ENCODE measurements around the gene CHMP6. TPM values are rescaled to one million over a fixed set of nuclear protein-coding genes. Genes with fewer than 3 reads are reported as not detected.

Gene CHMP6
- total RNA-seq, 2 donors from 2014 or later, result 23.7 to 25.9 TPM

DNA sequence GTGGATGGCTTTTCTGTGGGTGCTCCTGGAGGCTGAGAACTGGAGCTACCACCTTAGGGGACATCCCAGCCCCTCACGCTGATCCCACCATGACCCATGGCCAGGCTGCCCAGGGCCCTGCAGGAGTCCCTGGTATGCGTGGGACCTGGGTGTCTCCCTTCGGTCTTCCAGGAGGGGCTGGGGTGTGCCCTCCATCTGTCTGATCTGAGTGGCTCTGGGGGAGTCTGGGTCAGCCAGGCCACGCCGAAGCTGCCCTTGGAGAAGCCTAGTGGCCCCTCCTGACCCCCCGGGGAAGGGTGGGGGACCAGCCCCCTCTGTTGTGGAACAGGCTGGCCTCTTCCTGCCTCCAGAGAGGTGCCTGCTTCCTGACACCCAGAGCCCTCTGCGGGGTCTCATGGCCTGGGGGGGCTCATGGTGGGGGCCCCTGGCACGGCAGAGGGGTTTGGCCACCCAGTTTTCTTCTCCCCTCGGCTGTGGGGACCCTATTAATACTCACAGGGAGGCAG, 54.0 kb downstream of the CHMP6 start:
- intact Hi-C loops (cut with DNase I), result loop anchor here in 1 of 2 donors (10.0 kb wide), 1 partner anchor 49 kb away; no protein-coding TSS in a partner anchor
- no peak for DNase-seq (ENCODE audit: low spot score)

DNA sequence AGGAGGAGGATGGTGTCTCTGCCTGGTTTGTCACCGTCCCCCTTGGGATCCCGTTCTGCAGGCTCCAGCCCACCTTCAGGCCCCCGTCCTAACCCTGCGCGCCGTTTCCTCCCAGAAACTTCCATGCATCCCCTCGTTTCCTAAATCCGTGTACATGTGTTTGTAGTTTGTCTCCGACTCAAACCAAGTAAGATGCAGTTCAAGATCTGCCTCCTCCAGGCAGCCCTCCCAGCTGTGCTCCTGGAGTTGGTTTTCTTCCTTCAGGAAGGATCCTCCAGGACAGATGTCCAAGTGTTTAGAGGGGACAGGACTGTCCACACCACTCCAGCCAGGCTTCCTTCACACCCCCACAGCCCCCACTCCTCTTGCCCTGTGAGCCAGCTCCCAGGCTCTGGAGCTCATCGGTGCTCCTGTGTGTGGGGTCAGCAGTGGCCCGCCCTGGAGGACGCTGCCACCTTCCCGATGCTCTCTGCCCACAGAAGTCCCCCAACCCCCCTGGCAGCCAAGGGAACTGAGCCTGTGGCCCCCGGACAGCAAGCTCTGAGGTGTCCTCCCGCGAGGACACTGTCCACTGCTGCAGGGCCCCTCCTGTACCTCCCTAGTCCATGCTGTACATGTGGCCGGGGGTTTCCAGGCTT, 54.6 kb downstream of the CHMP6 start:
- intact Hi-C loops (cut with DNase I), result loop anchor here in 1 of 2 donors (10.0 kb wide), 1 partner anchor 49 kb away; no protein-coding TSS in a partner anchor
- no peak for DNase-seq (ENCODE audit: low spot score)

DNA sequence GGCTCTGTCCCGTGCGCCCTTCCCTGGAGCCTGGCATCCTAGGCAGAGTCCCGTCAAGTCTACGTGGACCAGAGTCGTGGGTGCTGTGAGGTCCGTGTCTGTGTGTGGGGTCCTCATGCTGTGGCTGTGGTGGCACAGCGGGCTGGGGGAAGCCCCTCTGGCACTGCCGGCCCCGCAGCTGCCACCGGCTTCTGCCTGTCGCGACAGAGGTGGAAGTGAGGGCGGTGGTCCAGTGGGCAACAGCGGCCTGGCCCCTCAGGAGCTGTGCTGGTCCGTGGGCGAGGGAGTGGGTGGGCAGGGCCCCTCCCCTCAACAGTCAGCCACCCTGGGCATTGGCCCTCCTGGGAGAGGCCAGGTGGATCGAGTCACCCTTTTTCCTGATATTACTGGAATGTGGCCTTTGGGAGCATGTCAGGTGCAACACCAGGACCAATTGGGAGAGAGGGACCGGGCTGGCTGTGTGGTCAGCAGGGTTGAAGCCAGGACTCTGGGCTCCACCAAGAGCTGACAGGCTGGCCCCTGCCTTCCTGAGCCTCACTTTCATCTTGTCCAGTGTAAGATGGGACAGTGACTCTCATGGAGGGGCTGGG, 55.2 kb downstream of the CHMP6 start:
- no peak for DNase-seq (ENCODE audit: low spot score)
- intact Hi-C loops (cut with DNase I), result loop anchor here in 1 of 2 donors (10.0 kb wide), 1 partner anchor 48 kb away; no protein-coding TSS in a partner anchor

DNA sequence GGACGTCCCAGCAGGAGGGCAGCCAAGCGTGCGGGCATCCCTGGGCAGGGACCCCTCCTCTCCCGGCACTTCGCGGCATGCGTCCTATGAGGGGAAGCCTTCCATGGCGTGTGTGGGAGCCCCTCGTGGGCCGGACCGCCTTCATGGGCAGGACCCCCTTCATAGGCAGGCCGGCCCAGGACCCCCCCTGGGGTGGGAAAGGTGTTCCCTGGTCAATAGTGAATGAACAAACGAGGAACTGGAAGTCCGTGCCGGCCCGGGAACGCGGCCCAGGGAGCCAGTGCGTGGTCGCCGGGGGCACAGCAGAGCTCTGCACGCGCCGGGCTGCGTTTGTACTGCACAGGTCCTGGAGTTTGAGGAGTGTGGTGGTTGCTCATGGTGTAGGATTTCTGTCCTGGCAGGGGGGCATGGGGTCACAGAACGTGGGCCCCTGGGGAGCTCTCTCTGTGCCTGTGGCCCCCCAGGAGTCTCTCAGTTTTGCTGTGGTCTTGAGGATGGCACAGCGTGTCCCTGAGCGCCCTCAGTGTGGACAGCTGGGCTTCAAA, 57.3 kb downstream of the CHMP6 start:
- intact Hi-C loops (cut with DNase I), result loop anchor here in 1 of 2 donors (1.0 to 10.0 kb wide), 2 partner anchors 23 to 46 kb away; no protein-coding TSS in a partner anchor
- DNase-seq (ENCODE audit: low spot score), result no peak

GRCh38 chr17:81049372-81049911, 57.8 kb downstream of the CHMP6 start:
- DNase-seq (ENCODE audit: low spot score), result no peak
- intact Hi-C loops (cut with DNase I), result loop anchor here in 1 of 2 donors (1.0 to 10.0 kb wide), 2 partner anchors 23 to 45 kb away; no protein-coding TSS in a partner anchor

Other genes starting within 250 kb of the CHMP6 start
- 10 to 100 TPM; 18.2 to 30.5 TPM for gene BAIAP2, start 43.3 kb downstream of the CHMP6 start, total RNA-seq
- not detected for gene PVALEF, start 173.7 kb downstream of the CHMP6 start, total RNA-seq
- 1 to 10 TPM; 3.3 to 4.6 TPM for gene AATK, start 174.4 kb downstream of the CHMP6 start, total RNA-seq
- 1 to 10 TPM; 2.9 to 5.0 TPM for gene CEP131, start 231.1 kb downstream of the CHMP6 start, total RNA-seq
- gene TEPSIN, start 247.2 kb downstream of the CHMP6 start, total RNA-seq, result 10 to 100 TPM; 17.4 to 18.4 TPM
- 10 to 100 TPM; 27.8 to 33.7 TPM for gene NDUFAF8, start 247.5 kb downstream of the CHMP6 start, total RNA-seq